Gastroesophageal sphincter (tissue), 4 donors: ENCODE measurements around the gene SYNGAP1. TPM values are rescaled to one million over a fixed set of nuclear protein-coding genes. Genes with fewer than 3 reads are reported as not detected.
A peak's percentile ranks its signal among the peaks of the same experiment; 100 is the strongest.

Experiments used
- ATAC-seq: fragments of 150-250 bp; one replicate; pipeline ENCODE4 v1.9.1; 2016; ENCODE audit warnings: mild to moderate bottlenecking, moderate library complexity
- H3K27ac ChIP-seq, 4 donors: fragments of 200-600 bp; sonication (generic) in 3 of 4; 1 replicate in 3 of 4; 2 replicates in 1 of 4; pipeline ENCODE4 v1.5.1; 2016 to 2019
- H3K27me3 ChIP-seq: fragments of 200-600 bp; sonication (generic); one replicate; pipeline ENCODE4 v1.5.1; 2019
- H3K36me3 ChIP-seq, 2 donors: fragments of 200-600 bp; sonication (generic); one replicate each; pipeline ENCODE4 v1.5.1; 2019; ENCODE audit warnings: control low read depth in 1 of 2
- H3K4me1 ChIP-seq, 3 donors: fragments of 200-600 bp; sonication (generic); 1 replicate in 2 of 3; 2 replicates in 1 of 3; pipeline ENCODE4 v1.5.1; 2016 to 2019; ENCODE audit warnings: control low read depth in 2 of 3
- H3K4me3 ChIP-seq, 2 donors: fragments of 200-600 bp; sonication (generic); one replicate each; pipeline ENCODE4 v1.5.1; 2019; ENCODE audit warnings: mild to moderate bottlenecking in 1 of 2, moderate library complexity in 1 of 2
- H3K9me3 ChIP-seq, 3 donors: fragments of 200-600 bp; sonication (generic); one replicate each; pipeline ENCODE4 v1.5.1; 2017 to 2019; ENCODE audit warnings: control low read depth in 2 of 3
- CTCF ChIP-seq, 4 experiments: fragments of 200-600 bp in 2 of 4; fragments of 450-650 bp in 2 of 4; sonication (generic) in 1 of 4; IDR thresholded peaks; one replicate each; pipeline ENCODE4 v1.5.1; 2017 to 2019; ENCODE audit warnings: antibody characterized with exemption in 4 of 4, mild to moderate bottlenecking in 2 of 4, moderate library complexity in 2 of 4
- EP300 ChIP-seq: sonication (generic); formaldehyde crosslinking; IDR thresholded peaks from one replicate; pipeline ENCODE4 v1.6.1; 2017; ENCODE audit warnings: antibody characterized with exemption, mild to moderate bottlenecking
- POLR2A ChIP-seq, 2 donors: fragments of 450-650 bp; IDR thresholded peaks; one replicate each; pipeline ENCODE4 v1.6.1; 2017; ENCODE audit warnings: antibody characterized with exemption in 2 of 2, mild to moderate bottlenecking in 2 of 2, moderate library complexity in 1 of 2
- POLR2AphosphoS5 ChIP-seq: sonication (generic); formaldehyde crosslinking; IDR thresholded peaks from one replicate; pipeline ENCODE4 v1.6.1; 2017; ENCODE audit warnings: antibody characterized with exemption
- WGBS, 2 donors: methylation state at CpG; one replicate each; pipeline ENCODE4 v1.1.5; 2018; ENCODE audit warnings: low coverage in 1 of 2; 5-methylcytosine and 5-hydroxymethylcytosine counted together
- total RNA-seq, 4 donors: library from RNA; depleted of rRNA; stranded (reverse); fragments of >200 nt; gene quantifications; one replicate each; pipeline ENCODE4 v1.1.0, GENCODE V29; 2016

Gene SYNGAP1
- total RNA-seq, 4 donors from 2014 or later = 9.1 to 15.9 (median 12.7) TPM

- H3K4me1 ChIP-seq = peaks cover 4 to 81% (median 23%) of the 10 kb centered on the region in 3 donors
- WGBS, 2 donors = 18 to 24% methylated on average over 7 to 8 of the region's 8 CpGs
- TF ChIP-seq CTCF (IDR thresholded peaks at IDR 0.05) (no peak), EP300 (no peak), POLR2A (IDR thresholded peaks at IDR 0.05) (no peak), POLR2AphosphoS5 (no peak)
- ATAC-seq = no peak
- H3K27me3 ChIP-seq = no peaks in the 10 kb centered on the region
- peak overlapping the region; percentile 20 to 63 for H3K4me3 ChIP-seq
- H3K27ac ChIP-seq = peak overlapping the region; percentile 87 to 98 (median 93)
- no peaks in the 10 kb centered on the region for H3K9me3 ChIP-seq
- peaks cover 0 to 23% of the 10 kb centered on the region in 2 donors for H3K36me3 ChIP-seq
Observed at GRCh38 chr6:33418690-33419291, 1.1 kb upstream of the SYNGAP1 start.

GRCh38 chr6:33420491-33421343 is 852 bp downstream of the SYNGAP1 start:
- no peaks in the 10 kb centered on the region for H3K9me3 ChIP-seq
- TF ChIP-seq CTCF (IDR thresholded peaks at IDR 0.05) = no peak
- TF ChIP-seq POLR2AphosphoS5 = no peak
- no peak for TF ChIP-seq POLR2A (IDR thresholded peaks at IDR 0.05)
- no peak for TF ChIP-seq EP300
- H3K4me3 ChIP-seq = peak overlapping the region; percentile 42 to 53
- peaks cover 0 to 4% of the 10 kb centered on the region in 2 donors for H3K36me3 ChIP-seq
- no peaks in the 10 kb centered on the region for H3K27me3 ChIP-seq
- H3K4me1 ChIP-seq = peaks cover 9 to 78% (median 36%) of the 10 kb centered on the region in 3 donors
- no peak for ATAC-seq
- H3K27ac ChIP-seq = peak overlapping the region; percentile 68 to 98 (median 86)
- WGBS, 2 donors = 51% methylated on average over 6 of the region's 6 CpGs; no CpG with 5 or more reads in 1 of the 2 donors

GRCh38 chr6:33421344-33421643 is 1.4 kb downstream of the SYNGAP1 start:
- TF ChIP-seq POLR2A (IDR thresholded peaks at IDR 0.05) (no peak), POLR2AphosphoS5 (no peak), CTCF (IDR thresholded peaks at IDR 0.05) (no peak), EP300 (no peak)
- no peaks in the 10 kb centered on the region for H3K9me3 ChIP-seq
- no peaks in the 10 kb centered on the region for H3K36me3 ChIP-seq
- no peak for ATAC-seq
- H3K4me3 ChIP-seq = no peak overlapping the region
- peak overlapping the region in 2 of 4 donors; percentile 92 to 98 for H3K27ac ChIP-seq
- WGBS, 2 donors = 70% methylated on average over 2 of the region's 2 CpGs; no CpG with 5 or more reads in 1 of the 2 donors
- peaks cover 9 to 76% (median 35%) of the 10 kb centered on the region in 3 donors for H3K4me1 ChIP-seq
- H3K27me3 ChIP-seq = no peaks in the 10 kb centered on the region

- no peaks in the 10 kb centered on the region for H3K9me3 ChIP-seq
- H3K27ac ChIP-seq = peak overlapping the region in 3 of 4 donors; percentile 92 to 99 (median 97)
- H3K4me3 ChIP-seq = no peak overlapping the region
- no peak for ATAC-seq
- peaks cover 8 to 77% (median 33%) of the 10 kb centered on the region in 3 donors for H3K4me1 ChIP-seq
- WGBS, 2 donors = 92% methylated on average over 2 of the region's 2 CpGs; no CpG with 5 or more reads in 1 of the 2 donors
- H3K36me3 ChIP-seq = no peaks in the 10 kb centered on the region
- TF ChIP-seq POLR2AphosphoS5 (no peak), CTCF (IDR thresholded peaks at IDR 0.05) (no peak), EP300 (no peak), POLR2A (IDR thresholded peaks at IDR 0.05) (no peak)
- no peaks in the 10 kb centered on the region for H3K27me3 ChIP-seq
Observed at GRCh38 chr6:33423777-33424176, 3.9 kb downstream of the SYNGAP1 start.
